OCI-LY1 (cell line): Measurements from ENCODE around the gene DENND6A.

Experiments
- CTCF ChIP-seq: fragments of 200-600 bp; sonication (generic), shearing (Covaris generic); IDR thresholded peaks from 2 replicates; pipeline ENCODE4 v1.5.1; 2017; ENCODE audit warnings: mild to moderate bottlenecking, antibody characterized with exemption, low read length, moderate library complexity, mixed read lengths
- EZH2 ChIP-seq: fragments of 200-600 bp; sonication (generic), shearing (Covaris generic); IDR thresholded peaks from 2 replicates; pipeline ENCODE4 v1.8.0; 2017; ENCODE audit warnings: borderline replicate concordance, mixed run types, mild to moderate bottlenecking, antibody characterized with exemption, low read length, moderate library complexity, mixed read lengths

DNA sequence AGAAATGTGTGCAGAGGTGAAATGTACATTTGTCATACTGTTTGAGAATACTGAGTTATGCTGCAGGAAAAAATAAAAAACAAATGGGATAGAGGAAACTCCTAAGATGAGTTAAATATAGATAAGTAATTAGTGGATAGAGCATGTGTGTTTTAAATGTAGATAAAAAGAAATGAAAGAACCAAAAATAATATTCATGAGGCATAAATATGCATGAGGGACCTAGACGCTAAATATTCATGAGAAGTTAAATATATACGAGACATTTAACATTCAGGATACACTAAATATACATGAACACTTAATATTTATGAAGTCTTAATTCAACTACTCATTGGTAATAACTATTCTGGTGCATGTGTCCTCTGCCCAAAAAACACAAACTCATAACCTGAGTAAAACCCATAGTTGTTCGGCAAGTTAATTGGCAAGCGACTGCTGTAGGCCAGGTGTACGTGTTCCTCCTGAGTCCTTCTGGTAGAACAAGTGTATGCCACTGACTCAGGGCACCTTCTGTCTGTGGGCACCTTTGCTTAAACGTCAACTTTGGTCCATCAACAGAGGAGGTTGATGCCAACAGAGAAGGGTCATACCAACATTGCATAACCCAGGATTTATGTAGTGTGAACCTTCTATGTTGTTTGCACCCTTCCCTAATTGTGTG is 24.5 kb upstream of the DENND6A start:
- TF ChIP-seq CTCF, result no peak
- TF ChIP-seq EZH2, result no peak
